ENCODE measurements around the gene CNTNAP2.

Gene CNTNAP2

GRCh38 chr7:148146346-148146745 lies 2029.7 kb downstream of the CNTNAP2 start:
- TF ChIP-seq NFRKB (IDR thresholded peaks at IDR 0.05) = no peak
- TF ChIP-seq SUZ12 (IDR thresholded peaks at IDR 0.05) = no peak
- no peak for TF ChIP-seq ARNT (IDR thresholded peaks at IDR 0.05)
- no peak for TF ChIP-seq ZNF384 (IDR thresholded peaks at IDR 0.05)
- no peak for TF ChIP-seq LEF1 (IDR thresholded peaks at IDR 0.05; ENCODE audit: borderline replicate concordance)
- TF ChIP-seq TARDBP (IDR thresholded peaks at IDR 0.05) = no peak
- no peak for TF ChIP-seq L3MBTL2 (conservative IDR thresholded peaks at IDR 0.05)
- no peak for TF ChIP-seq FOXK2 (IDR thresholded peaks at IDR 0.05)
- TF ChIP-seq FOXM1 (IDR thresholded peaks at IDR 0.05; ENCODE audit: borderline replicate concordance) = no peak
- TF ChIP-seq BHLHE40 (IDR thresholded peaks at IDR 0.05; ENCODE audit: borderline replicate concordance) = no peak
- no peak for TF ChIP-seq HDGF (IDR thresholded peaks at IDR 0.05; ENCODE audit: borderline replicate concordance)
- no peak for TF ChIP-seq ELF4 (IDR thresholded peaks at IDR 0.05)
- TF ChIP-seq PKNOX1 (IDR thresholded peaks at IDR 0.05) = no peak
- no peak for TF ChIP-seq SP1 (IDR thresholded peaks at IDR 0.05)
- TF ChIP-seq FOXA1 (IDR thresholded peaks at IDR 0.05) = no peak
- POLR2A ChIA-PET = no interaction called here
- DNase-seq (ENCODE audit: extremely low spot score) = no peak
- CTCF ChIA-PET = no interaction called here

GRCh38 chr7:148147438-148147837 lies 2030.8 kb downstream of the CNTNAP2 start:
- ChIA-PET POLR2A (no interaction called here), CTCF (no interaction called here)

GRCh38 chr7:148148456-148148855 lies 2031.9 kb downstream of the CNTNAP2 start:
- ChIA-PET CTCF (no interaction called here), POLR2A (no interaction called here)
- no peak for DNase-seq (ENCODE audit: extremely low spot score)
- no peak for TF ChIP-seq FOXA1 (IDR thresholded peaks at IDR 0.05)
- TF ChIP-seq LEF1 (IDR thresholded peaks at IDR 0.05; ENCODE audit: borderline replicate concordance) = no peak
- no peak for TF ChIP-seq PKNOX1 (IDR thresholded peaks at IDR 0.05)
- no peak for TF ChIP-seq HDGF (IDR thresholded peaks at IDR 0.05; ENCODE audit: borderline replicate concordance)
- no peak for TF ChIP-seq SP1 (IDR thresholded peaks at IDR 0.05)
- no peak for TF ChIP-seq BHLHE40 (IDR thresholded peaks at IDR 0.05; ENCODE audit: borderline replicate concordance)
- no peak for TF ChIP-seq ARNT (IDR thresholded peaks at IDR 0.05)
- no peak for TF ChIP-seq SUZ12 (IDR thresholded peaks at IDR 0.05)
- no peak for TF ChIP-seq TARDBP (IDR thresholded peaks at IDR 0.05)
- TF ChIP-seq FOXM1 (IDR thresholded peaks at IDR 0.05; ENCODE audit: borderline replicate concordance) = no peak
- no peak for TF ChIP-seq ZNF384 (IDR thresholded peaks at IDR 0.05)
- TF ChIP-seq ELF4 (IDR thresholded peaks at IDR 0.05) = no peak
- no peak for TF ChIP-seq CTBP1 (IDR thresholded peaks at IDR 0.05; ENCODE audit: borderline replicate concordance)
- no peak for TF ChIP-seq FOXK2 (IDR thresholded peaks at IDR 0.05)
- no peak for TF ChIP-seq L3MBTL2 (conservative IDR thresholded peaks at IDR 0.05)
- TF ChIP-seq NFRKB (IDR thresholded peaks at IDR 0.05) = no peak

More at GRCh38 chr7:148147438-148147837, 2030.8 kb downstream of the CNTNAP2 start:
- DNase-seq (ENCODE audit: extremely low spot score) = no peak
- TF ChIP-seq SUZ12 (IDR thresholded peaks at IDR 0.05) = no peak
- TF ChIP-seq FOXA1 (IDR thresholded peaks at IDR 0.05) = no peak
- no peak for TF ChIP-seq LEF1 (IDR thresholded peaks at IDR 0.05; ENCODE audit: borderline replicate concordance)
- TF ChIP-seq PKNOX1 (IDR thresholded peaks at IDR 0.05) = no peak
- TF ChIP-seq ARNT (IDR thresholded peaks at IDR 0.05) = no peak
- TF ChIP-seq TARDBP (IDR thresholded peaks at IDR 0.05) = no peak
- no peak for TF ChIP-seq BHLHE40 (IDR thresholded peaks at IDR 0.05; ENCODE audit: borderline replicate concordance)
- no peak for TF ChIP-seq SP1 (IDR thresholded peaks at IDR 0.05)
- no peak for TF ChIP-seq L3MBTL2 (conservative IDR thresholded peaks at IDR 0.05)
- no peak for TF ChIP-seq FOXM1 (IDR thresholded peaks at IDR 0.05; ENCODE audit: borderline replicate concordance)
- TF ChIP-seq ELF4 (IDR thresholded peaks at IDR 0.05) = no peak
- TF ChIP-seq HDGF (IDR thresholded peaks at IDR 0.05; ENCODE audit: borderline replicate concordance) = no peak
- TF ChIP-seq ZNF384 (IDR thresholded peaks at IDR 0.05) = no peak
- no peak for TF ChIP-seq CTBP1 (IDR thresholded peaks at IDR 0.05; ENCODE audit: borderline replicate concordance)
- no peak for TF ChIP-seq FOXK2 (IDR thresholded peaks at IDR 0.05)
- TF ChIP-seq NFRKB (IDR thresholded peaks at IDR 0.05) = no peak

- CTCF ChIA-PET = interaction anchor here (2.4 kb wide), 1 partner anchor 7 kb away, joined by 14 read pairs; no protein-coding TSS in a partner anchor
- TF ChIP-seq SP1 (IDR thresholded peaks at IDR 0.05) = no peak
- TF ChIP-seq ARNT (IDR thresholded peaks at IDR 0.05) = no peak
- TF ChIP-seq FOXA1 (IDR thresholded peaks at IDR 0.05) = no peak
- TF ChIP-seq ELF4 (IDR thresholded peaks at IDR 0.05) = no peak
- no peak for TF ChIP-seq HDGF (IDR thresholded peaks at IDR 0.05; ENCODE audit: borderline replicate concordance)
- TF ChIP-seq ZNF384 (IDR thresholded peaks at IDR 0.05) = no peak
- no peak for TF ChIP-seq PKNOX1 (IDR thresholded peaks at IDR 0.05)
- no peak for TF ChIP-seq LEF1 (IDR thresholded peaks at IDR 0.05; ENCODE audit: borderline replicate concordance)
- no peak for TF ChIP-seq L3MBTL2 (conservative IDR thresholded peaks at IDR 0.05)
- TF ChIP-seq FOXM1 (IDR thresholded peaks at IDR 0.05; ENCODE audit: borderline replicate concordance) = no peak
- TF ChIP-seq BHLHE40 (IDR thresholded peaks at IDR 0.05; ENCODE audit: borderline replicate concordance) = no peak
- no peak for TF ChIP-seq TARDBP (IDR thresholded peaks at IDR 0.05)
- TF ChIP-seq FOXK2 (IDR thresholded peaks at IDR 0.05) = no peak
- TF ChIP-seq NFRKB (IDR thresholded peaks at IDR 0.05) = no peak
- no peak for TF ChIP-seq SUZ12 (IDR thresholded peaks at IDR 0.05)
- no peak for TF ChIP-seq CTBP1 (IDR thresholded peaks at IDR 0.05; ENCODE audit: borderline replicate concordance)
- DNase-seq (ENCODE audit: extremely low spot score) = no peak
- POLR2A ChIA-PET = no interaction called here
Observed at GRCh38 chr7:148149730-148150129, 2033.1 kb downstream of the CNTNAP2 start.

- TF ChIP-seq SP1 (IDR thresholded peaks at IDR 0.05) (no peak), TARDBP (IDR thresholded peaks at IDR 0.05) (no peak), FOXM1 (IDR thresholded peaks at IDR 0.05; ENCODE audit: borderline replicate concordance) (no peak), L3MBTL2 (conservative IDR thresholded peaks at IDR 0.05) (no peak), ELF4 (IDR thresholded peaks at IDR 0.05) (no peak), HDGF (IDR thresholded peaks at IDR 0.05; ENCODE audit: borderline replicate concordance) (no peak), BHLHE40 (IDR thresholded peaks at IDR 0.05; ENCODE audit: borderline replicate concordance) (no peak), FOXK2 (IDR thresholded peaks at IDR 0.05) (no peak)
- no peak for DNase-seq (ENCODE audit: extremely low spot score)
- POLR2A ChIA-PET = no interaction called here
- CTCF ChIA-PET = interaction anchor here (2.4 kb wide), 1 partner anchor 9 kb away, joined by 14 read pairs; no protein-coding TSS in a partner anchor
Observed at GRCh38 chr7:148151778-148152177, 2035.2 kb downstream of the CNTNAP2 start.
